Activated CD8-positive, alpha-beta T cell treated with anti-CD3 and anti-CD28 coated beads for 36 hours (primary cell): ENCODE data around the gene NISCH. TPM values are rescaled to one million over a fixed set of nuclear protein-coding genes. Genes with fewer than 3 reads are reported as not detected.

Experiments used
- ATAC-seq: fragments of 200-7000 bp; cut with Tn5 transposase; one replicate; pipeline ENCODE4 v1.10.0; 2021; ENCODE audit warnings: mild to moderate bottlenecking, moderate library complexity
- CTCF ChIA-PET: fragments of 350-600 bp; sonication (Branson Sonifier 250); formaldehyde crosslinking; loops from one replicate; lab custom pipeline; 2021; ENCODE audit warnings: antibody characterized with exemption; lab: Charles Lee
- POLR2A ChIA-PET: fragments of 350-600 bp; sonication (Branson Sonifier 250); formaldehyde crosslinking; loops from one replicate; lab custom pipeline; 2021; ENCODE audit warnings: antibody characterized with exemption; lab: Charles Lee
- DNase-seq: peaks from one replicate; pipeline ENCODE4 v3.0.0-alpha.2; 2020
- H3K27ac Mint-ChIP-seq: one replicate; pipeline ENCODE4 v1.8.0; 2021; ENCODE audit warnings: mild to moderate bottlenecking, mixed read lengths
- H3K27me3 Mint-ChIP-seq: one replicate; pipeline ENCODE4 v1.8.0; 2021; ENCODE audit warnings: mixed read lengths
- H3K36me3 Mint-ChIP-seq: one replicate; pipeline ENCODE4 v1.8.0; 2021; ENCODE audit warnings: low read depth, mixed read lengths
- H3K4me1 Mint-ChIP-seq: one replicate; pipeline ENCODE4 v1.8.0; 2021; ENCODE audit warnings: low read depth, mixed read lengths
- H3K4me3 Mint-ChIP-seq: one replicate; pipeline ENCODE4 v1.8.0; 2021; ENCODE audit warnings: mild to moderate bottlenecking, moderate library complexity, mixed read lengths
- H3K9me3 Mint-ChIP-seq: one replicate; pipeline ENCODE4 v1.8.0; 2021; ENCODE audit warnings: mixed read lengths
- CTCF ChIP-seq: fragments of 200-600 bp; IDR thresholded peaks from one replicate; pipeline ENCODE4 v1.8.0; 2022; ENCODE audit warnings: antibody characterized with exemption, mild to moderate bottlenecking
- intact Hi-C: fragments of 100-400 bp; cut with micrococcal nuclease; formaldehyde crosslinking; loops from one replicate; pipeline ENCODE4 v1.10.0; 2022
- total RNA-seq, 2 experiments: library from RNA; stranded (reverse); gene quantifications; one replicate each; pipeline ENCODE4 v1.2.3, GENCODE V29; 2021

The NISCH gene
- total RNA-seq, 2 experiments from 2014 or later = 57.1 to 57.4 TPM

GRCh38 chr3:52454250-52454937, 1.0 kb upstream of the NISCH start:
- Mint-ChIP-seq H3K36me3 (peaks cover 21% of the 10 kb centered on the region), H3K27ac (peak overlapping the region; percentile 90), H3K4me3 (peak overlapping the region; percentile 83), H3K9me3 (no peaks in the 10 kb centered on the region), H3K4me1 (peaks cover 36% of the 10 kb centered on the region), H3K27me3 (no peaks in the 10 kb centered on the region)
- no peak for TF ChIP-seq CTCF
- DNase-seq (no peak), ATAC-seq (no peak)
- CTCF ChIA-PET = interaction anchor here (1.2 to 7.1 kb wide), 6 partner anchors 7 to 42 kb away, joined by 3 to 66 read pairs (median 4); partner anchors contain the start of gene SEMA3G
- intact Hi-C loops = no loop called here
- POLR2A ChIA-PET = interaction anchor here (0.8 to 1.6 kb wide), 5 partner anchors 9 to 463 kb away, joined by 3 to 6 read pairs (median 3); partner anchors contain the start of gene SEMA3G

- H3K27ac Mint-ChIP-seq = peak overlapping the region; percentile 90
- no peaks in the 10 kb centered on the region for H3K9me3 Mint-ChIP-seq
- CTCF ChIA-PET = interaction anchor here (1.2 to 7.1 kb wide), 5 partner anchors 8 to 43 kb away, joined by 3 to 66 read pairs (median 4); partner anchors contain the start of gene SEMA3G
- H3K4me1 Mint-ChIP-seq = peaks cover 36% of the 10 kb centered on the region
- TF ChIP-seq CTCF = no peak
- no peaks in the 10 kb centered on the region for H3K27me3 Mint-ChIP-seq
- peaks cover 21% of the 10 kb centered on the region for H3K36me3 Mint-ChIP-seq
- no peak for DNase-seq
- intact Hi-C loops = no loop called here
- peak overlapping the region; percentile 83 for H3K4me3 Mint-ChIP-seq
- ATAC-seq = peak; percentile 18
- POLR2A ChIA-PET = interaction anchor here (0.6 to 1.6 kb wide), 4 partner anchors 10 to 173 kb away, joined by 3 to 6 read pairs (median 4); partner anchors contain the start of gene SEMA3G
Measured at GRCh38 chr3:52454938-52455282, 494 bp upstream of the NISCH start.

GRCh38 chr3:52456169-52456799, 880 bp downstream of the NISCH start:
- intact Hi-C loops = no loop called here
- ChIA-PET CTCF (interaction anchor here (0.8 to 7.1 kb wide), 6 partner anchors 9 to 235 kb away, joined by 3 to 66 read pairs (median 4); partner anchors contain the start of gene SEMA3G), POLR2A (interaction anchor here (0.8 to 2.0 kb wide), 7 partner anchors 8 to 81 kb away, joined by 3 to 7 read pairs (median 4); no protein-coding TSS in a partner anchor)
- Mint-ChIP-seq H3K4me1 (peaks cover 40% of the 10 kb centered on the region), H3K27me3 (no peaks in the 10 kb centered on the region), H3K27ac (peak overlapping the region; percentile 94), H3K36me3 (peaks cover 26% of the 10 kb centered on the region), H3K9me3 (no peaks in the 10 kb centered on the region), H3K4me3 (peak overlapping the region; percentile 83)
- peak; percentile 24 for DNase-seq
- no peak for ATAC-seq
- TF ChIP-seq CTCF = no peak

GRCh38 chr3:52456800-52457183, 1.4 kb downstream of the NISCH start:
- no peak for TF ChIP-seq CTCF
- H3K36me3 Mint-ChIP-seq = peaks cover 26% of the 10 kb centered on the region
- H3K4me1 Mint-ChIP-seq = peaks cover 40% of the 10 kb centered on the region
- peak overlapping the region; percentile 94 for H3K27ac Mint-ChIP-seq
- no peaks in the 10 kb centered on the region for H3K27me3 Mint-ChIP-seq
- POLR2A ChIA-PET = interaction anchor here (0.8 to 2.3 kb wide), 9 partner anchors 9 to 80 kb away, joined by 3 to 7 read pairs (median 4); no protein-coding TSS in a partner anchor
- CTCF ChIA-PET = interaction anchor here (0.8 to 7.1 kb wide), 7 partner anchors 10 to 236 kb away, joined by 3 to 66 read pairs (median 5); partner anchors contain the start of gene SEMA3G
- DNase-seq (no peak), ATAC-seq (no peak)
- peak overlapping the region; percentile 83 for H3K4me3 Mint-ChIP-seq
- no peaks in the 10 kb centered on the region for H3K9me3 Mint-ChIP-seq
- intact Hi-C loops = no loop called here
